Left lung (tissue), 10 donors: ENCODE results near the gene NTM. TPM values are rescaled to one million over a fixed set of nuclear protein-coding genes. Genes with fewer than 3 reads are reported as not detected.

Experiments used
- ATAC-seq: fragments of 200-7000 bp; cut with Tn5 transposase; one replicate; pipeline ENCODE4 v1.9.1; 2020; ENCODE audit warnings: moderate library complexity
- DNase-seq, 4 donors: peaks; one replicate each; pipeline ENCODE4 v3.0.0-alpha.2; 2013 to 2020
- H3K27ac ChIP-seq, 2 donors: fragments of 200-600 bp; sonication (generic) in 1 of 2; one replicate each; pipeline versions ENCODE4 v1.5.0 to v1.8.0; 2020 to 2021
- H3K27me3 ChIP-seq, 2 donors: fragments of 200-600 bp; sonication (generic) in 1 of 2; one replicate each; pipeline versions ENCODE4 v1.5.0 to v1.8.0; 2020 to 2021
- H3K36me3 ChIP-seq, 2 donors: fragments of 200-600 bp; sonication (generic) in 1 of 2; one replicate each; pipeline versions ENCODE4 v1.5.0 to v1.8.0; 2020 to 2021
- H3K4me1 ChIP-seq, 2 donors: fragments of 200-600 bp; one replicate each; pipeline ENCODE4 v1.8.0; 2021
- H3K4me3 ChIP-seq, 2 donors: fragments of 200-600 bp; sonication (generic) in 1 of 2; one replicate each; pipeline versions ENCODE4 v1.5.0 to v1.8.0; 2020 to 2021; ENCODE audit warnings: mild to moderate bottlenecking in 1 of 2
- H3K9me3 ChIP-seq, 2 donors: fragments of 200-600 bp; sonication (generic) in 1 of 2; one replicate each; pipeline versions ENCODE4 v1.5.0 to v1.8.0; 2020 to 2021
- intact Hi-C, 2 donors: fragments of 100-400 bp; cut with DNase I; formaldehyde crosslinking; loops; one replicate each; pipeline versions ENCODE4 v1.11.2 to v1.14.2; 2022
- polyA plus RNA-seq, 6 donors: library from polyadenylated mRNA; unstranded; fragments of 120-200 nt; gene quantifications; one replicate each; pipeline ENCODE4 v1.2.1, GENCODE V29; 2013; ENCODE audit not compliant: insufficient read length in 6 of 6
- total RNA-seq, 2 donors: library from RNA; stranded (reverse); fragmentation: NEBNext Ultra II Directional; extraction: Animal tissue kit (Norgen Biotek cat#: 25700); gene quantifications; one replicate each; pipeline ENCODE4 v1.2.1, GENCODE V29; 2021
- TF ChIP-seq, protein P1 (sequence below), 2 donors: fragments of 200-600 bp; sonication (generic) in 1 of 2; IDR thresholded peaks; one replicate each; pipeline versions ENCODE4 v1.5.0 to v1.8.0; 2021; ENCODE audit warnings: antibody characterized with exemption in 2 of 2
- donor health status: DM: no; HTN: yes; CAD: no.
- donor health status: DM: no; HTN: no; CAD: no.

The NTM gene
- total and polyA plus RNA-seq, 8 donors = 9.5 to 31.0 (median 21.1) TPM

DNA sequence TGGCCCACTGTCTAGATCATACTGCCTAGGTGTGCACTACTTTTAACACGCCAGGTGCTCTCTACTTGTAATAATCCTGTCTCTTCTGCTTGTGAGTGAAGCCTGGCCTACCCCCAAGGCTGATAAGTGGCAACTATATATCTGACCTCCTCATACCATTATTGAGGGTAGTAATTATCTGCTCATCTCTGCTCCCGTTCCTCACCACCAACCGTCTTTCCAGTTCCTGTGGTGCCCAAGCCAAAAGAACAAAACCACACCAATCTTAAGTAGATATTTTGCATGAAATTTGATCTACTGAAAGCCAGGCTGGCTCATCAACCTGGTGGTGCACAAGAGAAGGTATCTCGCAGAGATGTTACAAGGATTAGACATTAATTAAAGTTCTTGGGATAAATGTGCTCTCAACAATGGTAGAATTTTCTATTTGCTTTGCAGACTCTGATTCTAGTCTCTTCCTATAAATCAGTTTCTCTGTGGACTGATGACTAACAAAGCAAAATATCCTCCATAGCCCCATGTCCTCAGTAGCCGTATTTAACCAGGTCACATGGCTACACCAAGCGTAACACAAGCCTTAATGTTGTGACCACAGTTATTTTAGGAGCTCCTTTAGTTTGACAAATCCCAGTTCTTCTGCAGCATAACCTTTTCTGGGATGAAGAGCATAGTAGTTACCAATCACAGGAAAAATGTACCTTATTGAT lies 267.2 kb downstream of the NTM start:
- Histone ChIP-seq H3K27me3 (no peaks in the 10 kb centered on the region), H3K36me3 (no peaks in the 10 kb centered on the region), H3K9me3 (no peaks in the 10 kb centered on the region), H3K27ac (no peak overlapping the region), H3K4me1 (no peaks in the 10 kb centered on the region), H3K4me3 (no peak overlapping the region)
- ATAC-seq (no peak), DNase-seq (no peak)
- TF ChIP-seq, protein P1, sequence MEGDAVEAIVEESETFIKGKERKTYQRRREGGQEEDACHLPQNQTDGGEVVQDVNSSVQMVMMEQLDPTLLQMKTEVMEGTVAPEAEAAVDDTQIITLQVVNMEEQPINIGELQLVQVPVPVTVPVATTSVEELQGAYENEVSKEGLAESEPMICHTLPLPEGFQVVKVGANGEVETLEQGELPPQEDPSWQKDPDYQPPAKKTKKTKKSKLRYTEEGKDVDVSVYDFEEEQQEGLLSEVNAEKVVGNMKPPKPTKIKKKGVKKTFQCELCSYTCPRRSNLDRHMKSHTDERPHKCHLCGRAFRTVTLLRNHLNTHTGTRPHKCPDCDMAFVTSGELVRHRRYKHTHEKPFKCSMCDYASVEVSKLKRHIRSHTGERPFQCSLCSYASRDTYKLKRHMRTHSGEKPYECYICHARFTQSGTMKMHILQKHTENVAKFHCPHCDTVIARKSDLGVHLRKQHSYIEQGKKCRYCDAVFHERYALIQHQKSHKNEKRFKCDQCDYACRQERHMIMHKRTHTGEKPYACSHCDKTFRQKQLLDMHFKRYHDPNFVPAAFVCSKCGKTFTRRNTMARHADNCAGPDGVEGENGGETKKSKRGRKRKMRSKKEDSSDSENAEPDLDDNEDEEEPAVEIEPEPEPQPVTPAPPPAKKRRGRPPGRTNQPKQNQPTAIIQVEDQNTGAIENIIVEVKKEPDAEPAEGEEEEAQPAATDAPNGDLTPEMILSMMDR (IDR thresholded peaks at IDR 0.05) = no peak
- intact Hi-C loops = no loop called here

DNA sequence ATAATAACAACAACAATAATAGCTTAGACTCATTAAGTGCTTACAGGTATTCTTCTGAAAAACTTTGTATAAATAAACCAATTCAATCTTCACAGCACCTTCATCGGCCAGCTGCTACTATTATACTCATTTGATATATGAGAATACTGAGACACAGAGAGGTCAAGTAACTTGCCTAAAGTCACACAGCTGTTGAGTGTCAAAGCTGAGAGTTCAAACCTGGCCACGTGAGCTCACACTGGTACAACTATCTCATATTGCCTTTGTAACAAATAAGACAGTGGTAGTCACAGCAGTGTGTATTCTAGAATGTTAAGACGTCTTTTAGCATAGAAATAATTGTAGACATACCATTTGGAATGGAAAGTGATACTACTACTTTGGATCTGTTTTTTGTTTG lies 268.5 kb downstream of the NTM start:
- TF ChIP-seq, protein P1 (IDR thresholded peaks at IDR 0.05) = no peak
- DNase-seq (no peak), ATAC-seq (no peak)
- intact Hi-C loops = no loop called here
- Histone ChIP-seq H3K4me3 (no peak overlapping the region), H3K9me3 (no peaks in the 10 kb centered on the region), H3K36me3 (no peaks in the 10 kb centered on the region), H3K27me3 (no peaks in the 10 kb centered on the region), H3K4me1 (no peaks in the 10 kb centered on the region), H3K27ac (no peak overlapping the region)

DNA sequence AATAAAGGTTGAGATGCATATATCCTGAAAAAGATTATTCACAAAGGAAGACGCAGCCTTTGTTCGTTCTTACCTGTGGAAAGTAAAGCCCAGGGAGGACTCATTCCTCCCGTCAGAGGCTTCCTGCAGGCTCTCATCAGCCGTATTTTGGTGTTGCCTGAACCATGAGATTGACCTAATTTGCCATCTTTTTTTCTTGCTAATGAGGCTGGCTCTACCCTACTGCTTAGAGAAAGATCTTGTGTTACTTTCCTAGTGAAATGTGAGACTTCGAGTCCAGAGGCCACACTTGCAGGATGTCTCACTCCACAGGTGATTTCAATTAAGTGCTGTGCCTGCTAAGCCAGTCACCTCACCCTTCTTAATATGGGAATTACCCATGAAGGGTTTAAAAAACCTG lies 269.9 kb downstream of the NTM start:
- intact Hi-C loops = no loop called here

DNA sequence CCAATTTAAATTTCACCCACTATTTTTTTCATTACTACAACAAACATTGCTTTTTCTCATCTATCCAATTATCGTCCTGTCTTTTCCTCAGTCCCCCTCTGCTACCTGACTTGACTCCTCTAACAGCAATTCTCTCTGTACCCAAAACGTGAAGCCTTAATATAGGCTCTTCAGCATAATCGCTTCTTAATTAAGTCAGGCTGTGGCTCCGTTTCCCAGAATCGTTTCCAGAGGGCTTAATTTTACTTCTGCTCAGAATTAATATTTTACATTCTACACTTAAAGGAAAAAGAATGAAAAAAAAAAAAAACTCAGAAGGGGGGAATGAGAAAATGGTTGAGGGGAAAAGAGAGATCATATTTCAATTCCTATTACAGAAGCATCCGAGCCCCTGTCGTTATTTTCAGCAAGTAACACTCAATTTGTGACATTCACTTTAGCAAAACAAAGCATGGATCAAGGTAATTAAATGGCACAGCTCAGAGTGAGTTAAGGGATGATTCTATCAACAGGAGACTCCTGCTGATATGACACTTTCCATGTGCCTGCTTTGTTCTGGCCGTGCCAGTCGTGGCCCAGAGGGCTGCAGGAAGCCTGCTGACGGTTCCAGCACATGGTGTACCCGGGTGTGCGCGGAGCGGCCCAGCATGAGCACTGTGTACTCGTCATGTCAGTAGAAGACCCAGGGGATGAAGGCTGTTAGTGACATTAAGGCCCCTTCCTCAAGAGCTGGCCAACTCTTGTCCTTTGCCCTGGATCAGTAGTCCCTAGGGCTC lies 272.5 kb downstream of the NTM start:
- Histone ChIP-seq H3K27ac (no peak overlapping the region), H3K9me3 (no peaks in the 10 kb centered on the region), H3K4me1 (no peaks in the 10 kb centered on the region), H3K36me3 (no peaks in the 10 kb centered on the region), H3K4me3 (no peak overlapping the region), H3K27me3 (no peaks in the 10 kb centered on the region)
- no peak for DNase-seq
- no peak for ATAC-seq
- TF ChIP-seq, protein P1 (IDR thresholded peaks at IDR 0.05) = no peak
- intact Hi-C loops = no loop called here

More for the DNA sequence above, 269.9 kb downstream of the NTM start:
- no peak overlapping the region for H3K4me3 ChIP-seq
- DNase-seq = no peak
- H3K9me3 ChIP-seq = no peaks in the 10 kb centered on the region
- no peaks in the 10 kb centered on the region for H3K27me3 ChIP-seq
- no peak overlapping the region for H3K27ac ChIP-seq
- H3K36me3 ChIP-seq = no peaks in the 10 kb centered on the region
- TF ChIP-seq, protein P1 (IDR thresholded peaks at IDR 0.05) = no peak
- H3K4me1 ChIP-seq = no peaks in the 10 kb centered on the region
- ATAC-seq = no peak

DNA sequence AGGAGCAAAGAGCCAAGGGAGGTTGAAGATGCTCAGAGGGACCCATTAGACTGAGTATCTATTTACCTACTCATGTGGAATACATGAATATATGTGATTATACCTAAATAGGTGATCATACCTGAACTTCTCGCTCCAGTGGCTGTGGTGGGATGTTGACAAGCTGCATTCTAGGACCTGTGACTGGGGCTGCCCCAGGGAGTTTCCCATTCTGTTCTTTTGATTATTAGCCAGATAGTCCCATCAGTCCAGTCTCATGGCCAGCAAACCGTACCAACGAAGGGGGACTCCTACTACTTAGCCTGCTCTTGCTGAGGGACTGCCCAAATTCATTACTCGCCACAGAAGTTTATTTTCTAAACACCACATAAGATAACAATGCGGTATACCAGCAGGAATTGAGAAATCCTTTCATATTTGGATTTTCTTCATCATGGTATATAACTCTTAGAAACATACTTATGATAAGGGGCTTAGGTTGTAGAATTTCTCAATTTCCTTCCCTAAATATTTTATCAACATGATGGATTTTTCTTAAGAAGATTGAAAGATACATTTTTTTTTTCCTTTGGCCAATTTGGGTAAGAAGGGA lies 273.9 kb downstream of the NTM start:
- TF ChIP-seq, protein P1 (IDR thresholded peaks at IDR 0.05) = no peak
- Histone ChIP-seq H3K27ac (no peak overlapping the region), H3K27me3 (no peaks in the 10 kb centered on the region), H3K4me1 (no peaks in the 10 kb centered on the region), H3K4me3 (no peak overlapping the region), H3K9me3 (no peaks in the 10 kb centered on the region), H3K36me3 (no peaks in the 10 kb centered on the region)
- DNase-seq (no peak), ATAC-seq (no peak)
- intact Hi-C loops = no loop called here
